CD4-positive, alpha-beta T cell treated with Interferon alpha-2 for 1 hour (primary cell): ENCODE measurements around the gene SLC38A3.
A peak's percentile ranks its signal among the peaks of the same experiment; 100 is the strongest.

Experiments
- DNase-seq, 2 donors: peaks; one replicate each; pipeline ENCODE4 v3.0.0-alpha.2; 2020 to 2022

The SLC38A3 gene

DNA sequence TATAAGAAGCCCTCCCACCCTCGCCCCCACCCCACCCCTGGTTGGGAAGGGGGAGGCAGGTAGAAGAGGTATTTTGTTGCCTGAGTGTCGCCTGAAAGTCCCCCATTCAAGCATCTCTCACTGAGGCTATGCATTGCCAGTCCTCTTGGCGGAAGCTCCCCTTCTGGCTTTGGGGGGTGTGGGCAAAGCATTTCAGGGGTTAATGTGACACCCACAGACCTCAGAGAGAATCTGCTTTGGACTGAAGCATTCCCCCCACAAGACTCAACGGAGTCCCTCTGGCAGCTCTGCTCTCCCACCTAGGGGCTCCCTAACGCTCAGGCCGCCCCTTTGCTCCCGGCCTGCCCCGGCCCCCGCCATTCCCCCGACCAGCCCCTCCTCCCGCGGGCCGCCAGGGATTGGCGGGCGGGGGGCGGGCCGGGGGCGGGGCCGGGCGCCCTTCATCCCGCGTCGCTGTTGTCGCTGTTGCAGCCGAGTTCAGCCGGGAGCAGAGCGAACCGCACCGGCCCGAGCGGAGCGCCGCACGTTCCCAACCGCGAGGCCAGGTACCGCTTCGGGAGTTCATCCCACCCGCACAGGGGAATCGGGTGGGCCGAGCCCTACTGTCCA lies at the start of gene SLC38A3:
Gene SLC38A3, plus strand, starts transcription at position 468 of the 609 bp plus-strand sequence. CDS start 8,929 bp downstream, outside the sequence.
- DNase-seq, result peak in 1 of 2 donors; percentile 18

DNA sequence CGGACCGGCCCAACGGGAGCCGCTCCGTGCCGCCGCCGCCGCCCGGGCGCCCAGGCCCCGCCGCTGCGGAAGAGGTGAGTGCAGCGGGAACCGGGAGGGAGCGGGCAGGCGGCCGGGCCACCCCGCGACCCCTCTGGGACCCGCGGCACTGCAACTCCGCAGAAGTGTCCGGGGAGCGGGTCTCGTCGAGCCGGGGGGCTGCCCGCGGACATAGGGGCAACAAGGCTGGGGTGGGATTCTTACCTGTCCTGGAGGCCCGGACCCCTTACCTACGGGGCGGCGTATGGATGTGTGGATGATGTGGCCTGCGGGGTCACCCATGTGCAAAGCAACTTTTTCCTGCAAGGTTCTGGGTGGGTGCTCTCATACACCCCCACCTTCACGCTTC lies 49.6 kb upstream of the SLC38A3 start:
- DNase-seq, result no peak

DNA sequence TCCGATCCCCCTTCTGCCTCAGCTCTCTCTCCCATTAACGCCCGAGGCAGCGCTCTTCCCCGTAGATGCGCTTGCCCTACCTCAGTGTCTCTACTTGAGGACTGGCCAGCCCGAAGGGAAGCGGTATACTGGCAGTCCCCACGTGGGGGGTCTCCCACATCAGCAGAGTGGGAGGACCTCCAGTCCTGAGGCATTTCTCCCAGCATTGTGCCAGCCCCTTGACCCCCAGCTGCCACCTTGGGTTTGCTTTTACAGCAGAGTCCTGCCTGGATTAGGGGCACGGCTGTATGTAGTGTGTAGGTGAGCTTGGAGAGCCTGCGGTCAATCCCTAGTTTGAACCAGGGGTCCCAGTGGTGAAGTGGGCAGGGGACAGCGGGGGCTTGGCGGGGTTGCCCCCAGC lies 49.2 kb upstream of the SLC38A3 start:
- no peak for DNase-seq

DNA sequence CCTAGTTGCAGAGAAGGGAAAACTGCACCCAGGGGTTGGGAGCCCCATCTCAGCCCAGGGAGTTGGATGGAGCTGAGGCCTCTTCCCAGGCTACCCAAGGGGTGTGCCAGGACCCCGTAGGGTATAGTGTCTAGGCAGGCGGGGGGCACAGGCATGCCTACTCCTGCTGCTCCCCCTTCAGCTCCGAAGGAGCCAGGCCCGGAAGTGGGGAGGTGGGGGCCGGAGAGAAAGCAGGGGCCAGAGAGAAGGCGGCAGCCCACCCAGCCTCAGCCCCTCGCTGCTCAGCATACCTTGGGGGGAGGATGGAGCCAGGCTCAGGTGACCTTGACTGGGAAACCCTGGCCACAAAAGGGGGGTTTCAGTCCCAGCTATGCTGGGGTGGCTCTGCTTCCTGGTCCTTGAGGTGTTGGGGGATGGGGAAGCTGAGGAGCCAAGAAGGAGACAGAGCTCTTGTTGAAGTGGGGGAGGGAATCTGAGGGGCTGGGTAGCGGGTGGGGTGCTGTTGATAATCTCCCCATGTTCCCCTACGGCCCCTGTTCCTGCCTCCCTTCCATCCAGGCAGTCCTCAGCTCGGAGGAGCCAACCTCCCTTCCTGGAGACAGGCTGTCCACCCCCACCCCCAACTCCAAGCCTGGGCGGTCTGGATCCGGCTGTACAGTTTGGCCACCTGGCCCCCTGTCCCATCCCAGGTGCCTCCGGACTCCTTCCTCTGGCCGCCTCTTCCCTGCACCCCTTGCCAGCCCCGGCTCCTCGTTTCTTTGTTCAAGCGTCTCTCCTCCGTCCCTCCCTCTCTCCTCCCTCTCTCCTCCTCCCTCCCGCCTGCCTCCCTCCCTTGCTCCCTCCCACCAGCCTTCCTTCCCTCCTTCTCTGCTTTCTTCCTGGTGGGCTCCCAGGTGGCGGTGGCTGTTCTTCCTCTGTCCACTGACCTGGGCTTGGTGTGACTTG lies 48.2 kb upstream of the SLC38A3 start:
- no peak for DNase-seq

DNA sequence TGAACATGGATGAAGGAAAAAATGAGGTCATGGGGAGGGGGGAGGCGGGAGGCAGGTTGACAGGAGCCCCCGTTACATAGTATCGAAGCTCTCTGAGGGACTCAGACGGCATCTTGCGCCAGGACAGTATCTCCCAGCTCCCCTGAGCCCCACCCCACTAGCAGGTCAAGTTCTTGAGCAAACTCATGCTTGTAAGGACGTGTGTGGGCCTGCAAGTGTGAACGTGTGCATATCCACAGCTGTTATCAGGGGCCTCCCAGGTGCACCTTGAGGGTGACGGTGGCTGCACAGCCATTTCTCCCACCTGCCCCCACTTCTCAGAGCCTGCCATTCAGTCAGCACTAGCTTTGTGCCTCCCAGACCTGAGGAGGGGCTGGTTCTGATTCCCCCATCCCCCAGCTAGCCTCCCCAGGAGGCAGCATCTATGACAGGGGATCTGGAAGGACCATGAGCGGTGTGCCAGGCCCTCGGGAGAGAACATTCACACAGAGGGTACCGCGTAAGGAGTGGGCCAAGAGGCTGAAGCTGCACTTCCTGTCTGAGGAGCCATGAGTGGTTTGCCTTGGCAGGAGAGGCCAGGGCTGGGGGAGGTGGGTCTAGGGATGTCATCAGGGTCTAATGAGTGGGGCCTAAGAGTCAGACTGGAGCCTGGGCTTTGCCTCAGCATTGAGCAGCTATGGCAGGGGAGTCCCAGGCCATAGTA lies 47.1 kb upstream of the SLC38A3 start:
- DNase-seq, result no peak

DNA sequence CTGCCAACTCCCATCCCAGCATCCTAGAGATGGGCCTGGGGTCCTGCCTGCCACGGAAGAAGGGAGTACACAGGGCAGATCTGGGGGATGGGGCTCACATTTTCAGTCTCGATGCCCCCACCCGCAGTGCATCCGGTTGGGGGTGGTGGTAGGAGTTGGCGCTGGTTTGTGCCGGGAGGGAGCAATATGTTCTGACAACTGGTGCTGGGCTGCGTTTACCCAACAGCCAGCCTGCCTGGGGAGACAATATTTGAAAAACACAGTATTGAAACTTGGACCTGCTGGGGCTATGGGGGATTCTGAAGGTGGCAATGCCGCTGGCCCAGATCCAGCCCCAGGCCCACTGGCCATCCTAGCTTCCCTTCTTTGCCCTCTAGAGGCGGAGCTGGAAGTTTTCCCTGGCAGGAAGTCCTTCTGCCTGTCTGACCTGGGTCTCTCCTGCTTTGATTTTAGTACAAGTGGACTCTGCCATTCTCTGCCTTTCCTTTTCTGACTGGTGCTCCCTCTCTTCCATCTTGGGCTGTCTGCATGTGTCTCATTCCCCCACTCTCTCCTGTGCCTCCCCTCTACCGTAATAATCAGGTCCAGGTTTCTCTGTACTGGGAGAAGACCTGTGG lies 46.4 kb upstream of the SLC38A3 start:
- DNase-seq, result no peak

DNA sequence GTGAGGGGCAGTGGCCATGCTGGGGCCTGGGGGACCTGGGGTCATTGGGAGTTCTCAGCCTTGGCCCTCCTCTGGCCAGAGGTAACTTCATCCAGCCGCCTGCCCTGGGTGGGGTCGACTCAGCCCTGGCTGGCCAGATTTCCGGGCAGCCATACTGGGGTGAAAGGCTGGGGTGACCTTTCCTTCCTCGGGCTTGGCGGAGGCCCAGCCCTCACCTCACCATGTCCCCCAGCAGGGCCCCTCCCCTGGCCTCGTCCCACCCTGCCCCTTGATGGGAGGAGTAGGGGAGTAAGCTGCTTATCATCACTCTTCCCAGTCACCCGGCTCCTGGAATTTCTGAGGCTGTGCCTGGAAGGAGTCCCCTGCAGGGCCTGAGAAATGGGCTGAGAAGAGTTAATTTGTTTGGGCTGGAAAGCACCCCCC lies 44.5 kb upstream of the SLC38A3 start:
- no peak for DNase-seq

DNA sequence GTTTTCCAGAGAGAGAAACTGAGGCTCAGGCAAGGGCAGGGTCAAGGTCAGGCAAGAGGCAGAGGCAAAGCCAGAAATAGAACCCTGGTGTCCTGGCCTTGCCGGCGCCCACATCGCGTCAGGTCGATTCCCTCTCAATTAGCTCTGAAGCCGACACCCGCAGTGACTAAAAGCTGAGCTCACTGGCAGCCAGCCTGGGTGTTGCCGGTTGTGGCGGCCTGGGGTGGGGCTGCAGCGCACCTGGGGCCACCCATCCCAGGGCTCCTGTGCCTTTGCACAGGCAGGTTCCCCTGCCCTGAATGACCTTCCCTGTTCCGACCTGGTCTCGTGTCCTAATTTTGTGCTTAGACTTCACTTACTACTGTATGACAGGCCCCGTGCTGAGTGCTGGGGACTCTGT lies 43.8 kb upstream of the SLC38A3 start:
- no peak for DNase-seq

DNA sequence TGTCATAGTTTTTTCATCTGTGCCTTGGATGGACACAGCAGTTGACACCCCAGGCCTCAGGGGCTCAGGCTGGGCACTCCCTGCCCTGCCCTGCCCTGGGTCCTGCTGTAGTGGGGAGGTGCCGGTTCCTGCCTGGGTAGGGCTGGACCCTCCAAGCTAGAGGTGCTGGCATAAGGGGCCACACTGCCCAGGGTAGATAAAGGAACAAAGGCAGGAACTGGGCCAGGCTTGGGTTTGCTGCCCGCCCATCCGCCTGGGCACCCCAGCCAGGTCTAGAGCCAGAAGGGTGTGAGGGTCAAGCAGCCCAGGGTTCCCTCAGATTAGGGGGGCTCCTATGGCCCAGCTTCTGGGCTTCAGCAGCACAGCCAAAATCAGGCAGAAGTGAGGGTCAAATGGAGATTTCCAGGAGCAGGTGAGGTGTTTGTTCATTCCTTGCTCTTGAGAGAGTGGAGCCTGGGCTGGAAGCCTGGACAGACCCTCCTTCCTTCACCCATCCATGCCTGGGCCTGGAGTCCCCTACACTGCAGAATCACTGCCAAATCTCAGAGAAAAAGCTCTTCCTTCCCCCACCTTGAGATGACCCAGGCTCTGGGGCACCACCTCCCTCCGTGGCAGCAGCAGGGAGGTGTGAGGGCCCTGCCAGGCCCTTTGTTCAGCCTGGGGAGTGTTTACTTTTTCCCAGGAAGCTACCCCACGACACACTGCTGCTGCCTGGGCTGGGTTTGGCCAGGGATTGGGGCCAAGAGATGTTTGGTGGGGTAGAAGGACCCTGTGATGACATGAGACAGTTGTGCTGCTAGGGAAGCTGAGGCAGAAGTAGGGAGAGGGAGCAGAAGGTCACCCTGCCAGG lies 42.8 kb upstream of the SLC38A3 start:
- no peak for DNase-seq

DNA sequence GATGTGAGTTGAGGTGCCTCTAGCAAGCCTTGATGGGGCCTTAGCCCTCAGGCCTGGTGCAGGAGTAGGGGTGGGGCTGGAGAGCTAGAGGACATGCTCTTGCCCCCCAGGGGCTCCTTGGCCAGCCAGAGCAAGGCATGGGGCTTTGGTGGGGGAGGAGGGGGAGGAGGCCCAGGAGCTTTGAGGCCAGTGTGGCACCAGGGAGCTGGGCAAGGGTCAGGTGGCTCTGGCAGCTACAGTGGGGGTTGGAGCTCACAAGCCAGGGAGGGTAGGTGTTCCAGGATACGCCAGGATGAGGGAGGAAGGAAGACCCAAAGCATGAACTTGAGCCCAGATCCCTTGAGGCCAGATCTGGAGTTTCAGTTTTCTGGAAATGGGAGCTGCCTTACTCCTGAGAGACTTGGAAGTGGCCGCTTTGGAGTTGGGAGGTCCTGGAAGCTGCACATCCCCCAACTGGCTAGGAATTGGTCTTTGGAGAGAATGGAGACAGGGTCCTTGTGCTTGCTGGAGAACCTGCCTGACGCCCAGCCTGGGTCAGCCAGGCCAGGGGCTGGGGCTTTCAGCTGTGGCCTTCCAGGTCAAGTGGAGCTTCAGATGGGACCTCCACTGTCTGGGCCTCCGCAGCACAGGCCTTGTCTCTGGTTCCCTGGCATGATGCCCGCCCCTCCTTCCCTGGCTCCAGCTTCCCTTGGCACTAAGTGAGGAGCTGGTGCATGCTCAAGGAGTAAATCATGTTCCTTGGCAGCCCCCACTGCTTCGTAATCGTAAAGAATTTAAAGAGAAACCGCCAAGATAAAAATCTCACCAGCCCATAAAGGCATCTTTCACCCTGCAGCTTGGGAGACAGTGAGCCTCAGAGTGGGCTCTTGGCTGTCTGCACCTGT lies 41.3 kb upstream of the SLC38A3 start:
- no peak for DNase-seq

DNA sequence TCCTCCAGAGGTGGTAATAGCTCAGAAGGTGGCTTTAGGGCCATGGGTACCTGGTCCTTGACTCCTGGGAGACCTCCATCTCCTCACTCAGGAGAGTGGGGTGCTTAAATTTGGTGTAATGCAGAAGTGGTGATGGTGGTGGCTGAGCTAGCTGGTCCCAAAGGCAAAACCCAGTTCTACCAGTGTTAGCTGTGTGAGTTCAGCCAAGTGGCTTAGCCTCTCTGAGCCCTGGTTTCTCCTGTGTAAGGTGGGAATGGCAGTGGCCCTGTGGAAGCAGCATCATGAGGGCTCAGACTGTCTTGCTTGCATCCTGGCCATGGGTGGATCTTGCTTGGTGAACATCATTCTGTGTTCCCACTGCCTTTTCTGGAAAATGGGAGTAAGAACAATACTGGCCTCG lies 40.6 kb upstream of the SLC38A3 start:
- no peak for DNase-seq

DNA sequence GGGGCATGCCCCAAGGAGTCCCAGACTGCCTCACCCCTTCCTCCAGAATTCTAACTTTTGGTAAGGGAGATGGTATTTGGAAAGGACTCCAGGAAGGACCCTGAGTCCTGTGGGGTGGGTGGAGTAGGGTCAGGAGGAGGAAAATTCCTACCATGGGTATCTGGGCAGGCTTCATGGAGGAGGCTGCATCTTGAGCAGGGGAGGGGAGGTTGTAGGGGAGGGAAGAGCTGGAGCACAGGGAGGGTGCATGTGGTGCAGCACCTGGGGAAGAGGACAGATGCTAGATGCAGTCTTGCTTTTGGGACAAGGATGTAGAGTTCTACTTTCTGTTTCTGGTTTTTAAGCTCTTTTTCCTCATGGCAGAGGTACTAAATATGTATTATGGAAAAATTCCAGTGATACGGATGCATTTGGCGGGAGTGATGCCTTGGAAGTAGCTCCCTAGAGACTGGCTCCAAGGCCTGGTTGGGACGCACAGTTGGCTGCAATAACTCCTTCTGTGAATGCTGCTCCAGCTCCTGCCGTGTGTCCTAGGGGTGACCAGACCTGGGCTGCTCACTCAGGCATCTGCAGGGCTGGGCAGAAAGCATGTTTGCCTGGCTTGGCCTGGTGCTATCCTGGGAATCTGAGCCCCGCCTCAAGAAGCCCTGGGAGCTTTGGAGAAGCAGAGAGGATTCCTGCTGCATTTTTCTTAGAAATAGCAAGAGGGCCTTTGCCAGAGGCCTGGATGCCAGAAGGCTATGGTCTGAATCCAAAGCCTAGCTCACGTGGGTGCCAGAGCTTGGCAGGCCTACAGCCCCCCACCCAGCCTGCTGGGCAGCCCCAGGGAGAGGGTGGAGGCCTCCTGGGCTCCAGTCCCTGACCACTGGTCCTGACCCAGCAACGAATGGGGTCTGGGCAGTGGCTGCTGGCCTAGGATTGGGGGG lies 39.8 kb upstream of the SLC38A3 start:
- no peak for DNase-seq

DNA sequence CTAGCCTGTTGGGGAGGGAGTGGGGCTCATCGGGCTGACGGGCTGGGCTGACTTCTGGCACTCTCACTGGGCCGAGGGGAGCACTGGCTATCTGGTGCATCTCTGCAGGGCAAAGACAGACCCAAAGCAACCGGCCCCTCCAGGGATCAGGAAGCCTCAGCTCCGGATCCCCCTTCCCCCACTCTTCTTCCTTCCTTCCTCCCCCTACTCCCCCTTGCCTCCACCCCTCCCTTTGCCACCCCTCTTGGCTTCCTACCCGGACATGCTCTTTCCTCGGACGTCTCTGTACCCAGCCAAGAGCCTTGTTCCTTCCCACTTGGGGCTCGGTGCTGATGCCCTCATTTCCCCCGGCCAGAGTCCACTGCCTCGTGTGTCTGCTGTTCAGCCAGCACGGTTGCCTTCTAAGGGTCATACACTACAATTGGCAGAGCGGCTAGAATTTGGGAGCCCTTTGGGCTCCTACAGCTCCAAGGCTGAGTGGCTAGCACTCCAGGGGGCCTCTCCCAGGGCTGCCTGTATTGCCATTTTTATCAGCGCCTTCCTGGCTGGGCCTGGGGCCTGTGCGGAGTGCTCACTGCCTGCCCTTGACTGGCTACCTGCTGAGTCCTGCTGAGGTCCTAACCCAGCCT lies 39.0 kb upstream of the SLC38A3 start:
- DNase-seq, result no peak

DNA sequence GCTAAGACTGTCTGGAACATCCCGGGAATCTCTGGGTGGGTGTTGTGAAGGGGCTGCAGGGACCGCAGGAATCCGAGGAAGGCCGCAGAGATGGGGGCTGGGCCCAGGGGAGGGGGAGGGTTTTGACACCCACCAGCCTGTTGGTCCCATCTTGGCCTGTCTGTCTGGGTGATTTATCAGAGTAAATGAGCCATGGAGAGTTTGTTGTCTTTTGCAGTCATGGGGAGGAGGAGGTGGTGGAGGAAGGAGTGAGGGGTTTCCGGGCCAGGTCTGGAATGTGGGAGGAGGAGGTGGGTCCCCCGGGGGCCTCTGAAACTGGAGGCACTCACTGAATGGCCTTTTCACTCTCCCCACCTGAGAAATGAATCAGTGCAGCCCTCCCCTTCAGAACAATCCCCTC lies 38.5 kb upstream of the SLC38A3 start:
- DNase-seq, result no peak

DNA sequence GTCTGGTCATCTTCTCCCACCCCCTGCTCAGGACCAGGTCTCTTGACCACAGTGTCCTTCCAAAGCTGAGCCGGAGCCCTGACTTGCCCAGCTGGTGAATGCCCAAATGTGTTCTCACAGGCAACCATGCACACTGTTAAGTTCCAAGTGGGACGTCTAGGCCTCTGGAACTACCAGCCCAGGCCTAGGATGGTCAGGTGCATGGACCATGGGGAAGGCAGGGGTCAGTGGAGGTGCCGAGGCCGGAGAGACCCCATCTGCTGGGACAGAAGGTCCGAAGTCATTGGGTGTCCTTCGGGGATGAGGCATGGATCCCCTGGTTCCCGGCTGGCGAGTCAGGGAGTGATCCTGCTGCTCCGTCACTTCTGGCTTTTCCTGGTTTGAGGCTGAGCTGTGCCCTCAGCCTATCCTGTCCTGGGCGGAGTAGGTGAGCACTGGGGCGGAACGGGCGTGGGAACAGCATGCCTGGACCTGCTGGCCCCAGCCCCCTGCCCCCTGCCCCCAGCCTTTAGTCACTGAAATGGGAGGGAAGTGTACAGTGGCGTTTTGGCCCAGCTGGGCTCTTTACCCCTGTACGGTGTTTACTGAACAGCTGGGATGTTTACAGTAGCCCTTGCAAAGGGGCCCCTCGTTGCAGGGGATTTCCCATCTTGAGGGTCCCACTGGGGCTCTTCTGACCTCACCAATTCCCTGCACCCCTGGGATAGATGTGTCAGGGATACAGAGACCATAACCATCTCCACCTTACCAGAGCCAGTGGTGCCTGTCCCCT lies 37.8 kb upstream of the SLC38A3 start:
- no peak for DNase-seq

DNA sequence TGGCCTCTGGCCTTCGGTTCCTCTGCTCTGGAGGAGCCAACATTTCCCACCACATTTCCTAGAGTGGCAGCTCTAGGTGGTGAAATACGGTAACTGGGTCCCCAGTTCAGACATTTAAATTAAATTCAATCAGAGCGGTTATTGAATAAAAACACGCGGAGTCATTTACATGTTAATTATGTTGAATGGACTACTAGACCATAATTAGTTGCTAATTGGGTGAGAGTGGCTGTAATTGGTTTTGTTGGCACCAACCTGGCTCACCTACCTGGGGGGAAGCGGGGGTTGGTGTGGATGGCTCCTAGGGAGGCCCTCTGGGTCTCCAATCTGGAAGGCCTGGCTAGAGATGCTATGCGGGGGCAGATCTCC lies 37.2 kb upstream of the SLC38A3 start:
- no peak for DNase-seq

DNA sequence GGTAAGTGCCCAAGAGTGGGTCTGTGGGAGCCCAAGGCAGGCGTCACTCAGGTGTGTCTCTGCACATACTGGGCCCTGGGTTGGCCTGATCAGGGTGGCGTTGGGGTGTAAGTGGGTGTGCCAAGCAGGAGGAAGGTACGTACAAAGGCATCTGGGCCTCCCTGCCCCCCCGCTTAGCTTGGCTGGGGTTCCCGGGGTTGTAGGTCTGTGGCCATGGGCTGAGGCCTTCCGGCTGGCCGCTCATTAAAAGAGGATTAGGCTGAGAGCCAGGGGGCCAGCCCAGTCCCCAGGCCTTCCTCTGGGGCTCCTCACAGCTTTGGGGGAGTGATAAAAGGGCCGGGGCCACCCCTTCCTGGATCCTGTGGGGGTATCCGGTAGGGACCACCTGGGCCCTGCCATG lies 36.7 kb upstream of the SLC38A3 start:
- no peak for DNase-seq

DNA sequence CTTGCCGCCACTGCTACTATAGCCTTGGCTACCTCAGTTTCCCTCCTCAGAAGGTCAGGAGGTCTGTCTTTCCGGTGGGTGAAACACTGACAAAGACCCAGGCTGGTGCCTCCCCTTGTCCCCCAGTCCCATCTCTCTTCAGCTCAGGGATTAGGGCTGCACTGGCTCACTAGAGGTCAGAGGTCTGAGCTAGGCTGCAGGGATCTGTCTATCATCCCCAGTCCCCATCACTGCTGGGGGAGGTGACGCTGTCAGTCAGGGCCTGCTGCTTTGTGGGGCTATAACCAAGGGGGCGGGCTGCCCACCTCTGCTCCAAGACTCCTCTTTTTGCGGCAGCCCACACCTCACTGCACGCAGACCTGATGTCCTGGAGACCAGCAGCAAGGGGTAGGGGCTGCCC lies 36.3 kb upstream of the SLC38A3 start:
- DNase-seq, result no peak
